IgD-negative memory B cell (primary cell): Measurements from ENCODE around the gene TCERG1L. TPM values are rescaled to one million over a fixed set of nuclear protein-coding genes. Genes with fewer than 3 reads are reported as not detected.

Experiments
- H3K27ac Mint-ChIP-seq, 3 donors: one replicate each; pipeline ENCODE4 v1.8.0; 2020 to 2022; ENCODE audit warnings: mild to moderate bottlenecking in 3 of 3, mixed read lengths in 3 of 3, moderate library complexity in 1 of 3
- H3K27me3 Mint-ChIP-seq: one replicate; pipeline ENCODE4 v1.8.0; 2021; ENCODE audit warnings: mixed read lengths
- H3K36me3 Mint-ChIP-seq: one replicate; pipeline ENCODE4 v1.8.0; 2020; ENCODE audit warnings: mild to moderate bottlenecking, mixed read lengths
- H3K4me1 Mint-ChIP-seq, 3 donors: one replicate each; pipeline ENCODE4 v1.8.0; 2020 to 2022; ENCODE audit warnings: mixed read lengths in 3 of 3, mild to moderate bottlenecking in 1 of 3
- H3K4me3 Mint-ChIP-seq, 4 donors: one replicate each; pipeline ENCODE4 v1.8.0; 2020 to 2022; ENCODE audit warnings: mild to moderate bottlenecking in 4 of 4, mixed read lengths in 4 of 4, moderate library complexity in 3 of 4
- H3K9me3 Mint-ChIP-seq, 3 donors: one replicate each; pipeline ENCODE4 v1.8.0; 2020 to 2021; ENCODE audit warnings: mixed read lengths in 3 of 3, mild to moderate bottlenecking in 1 of 3
- polyA plus RNA-seq: library from polyadenylated mRNA; unstranded; fragments of 300-500 nt; fragmentation: Illumina TruSeq; gene quantifications from one replicate; pipeline ENCODE4 v1.2.3, GENCODE V29; 2021

TCERG1L gene
- polyA plus RNA-seq, 1 donor from 2014 or later, result not detected

DNA sequence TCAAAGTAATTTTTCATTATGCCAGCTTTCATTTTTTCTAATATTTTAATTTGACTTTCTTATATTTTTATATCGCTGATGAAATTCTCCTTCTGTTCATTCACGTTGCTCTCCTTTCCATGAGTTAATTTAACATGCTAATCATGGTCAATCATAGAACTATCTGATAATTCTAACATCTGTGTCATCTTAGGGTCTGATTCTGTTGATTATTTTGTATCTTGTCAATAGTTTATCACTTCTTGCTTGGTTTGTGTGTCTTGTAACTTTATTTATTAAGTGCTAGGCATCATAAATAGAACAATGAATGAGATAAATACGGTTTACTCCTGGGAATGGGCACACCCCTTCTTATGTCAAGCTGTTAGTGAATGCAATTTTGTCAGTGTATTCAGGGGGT is 11.0 kb downstream of the TCERG1L start:
- H3K27ac Mint-ChIP-seq, result no peak overlapping the region
- peaks cover 3% of the 10 kb centered on the region for H3K27me3 Mint-ChIP-seq
- no peak overlapping the region for H3K4me3 Mint-ChIP-seq
- H3K36me3 Mint-ChIP-seq, result peaks cover 2% of the 10 kb centered on the region
- H3K9me3 Mint-ChIP-seq, result peaks cover 1 to 21% (median 19%) of the 10 kb centered on the region in 3 donors
- H3K4me1 Mint-ChIP-seq, result no peaks in the 10 kb centered on the region

DNA sequence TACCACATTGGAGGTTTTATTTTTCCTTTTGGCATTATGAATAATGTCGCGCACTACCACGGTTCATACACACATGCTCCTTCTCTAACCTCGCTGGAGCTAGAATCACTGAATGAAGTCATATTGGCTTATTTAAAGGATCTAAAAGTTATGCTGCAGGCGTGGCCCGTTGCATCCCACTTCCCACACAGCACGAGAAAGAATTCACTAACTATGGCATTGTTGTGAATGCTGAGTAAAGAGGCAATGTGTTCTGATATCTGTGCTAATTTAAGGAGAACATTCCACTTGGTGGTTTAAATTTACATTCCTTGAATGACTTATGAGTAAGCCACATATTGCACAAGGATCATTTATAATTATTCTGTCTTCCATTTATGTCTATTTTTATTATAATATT is 20.7 kb downstream of the TCERG1L start:
- Mint-ChIP-seq H3K27ac (no peak overlapping the region), H3K36me3 (no peaks in the 10 kb centered on the region), H3K9me3 (peaks cover 2 to 11% (median 2%) of the 10 kb centered on the region in 3 donors), H3K4me3 (no peak overlapping the region), H3K27me3 (no peaks in the 10 kb centered on the region), H3K4me1 (no peaks in the 10 kb centered on the region)

DNA sequence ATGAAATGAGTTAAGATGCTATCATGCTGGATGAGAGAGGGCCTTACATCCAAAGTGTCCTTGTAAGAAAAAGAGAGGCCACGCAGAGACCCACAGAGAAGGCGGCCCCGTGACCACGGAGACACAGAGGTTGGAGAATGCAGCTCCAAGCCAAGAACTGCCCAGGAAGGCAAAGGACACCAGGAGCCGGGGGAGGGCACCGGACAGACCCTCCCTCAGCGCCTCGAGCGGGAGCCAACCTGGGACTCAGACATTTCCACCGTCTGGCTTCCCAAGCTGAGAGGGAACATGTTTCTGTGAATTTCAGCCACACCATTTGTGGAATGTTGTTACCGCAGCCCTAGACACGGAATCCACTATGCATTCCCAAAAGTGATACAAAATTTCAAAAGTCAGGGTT is 22.9 kb downstream of the TCERG1L start:
- peaks cover 2 to 7% (median 3%) of the 10 kb centered on the region in 3 donors for H3K9me3 Mint-ChIP-seq
- H3K4me1 Mint-ChIP-seq, result no peaks in the 10 kb centered on the region
- no peaks in the 10 kb centered on the region for H3K36me3 Mint-ChIP-seq
- no peak overlapping the region for H3K27ac Mint-ChIP-seq
- H3K27me3 Mint-ChIP-seq, result no peaks in the 10 kb centered on the region
- H3K4me3 Mint-ChIP-seq, result no peak overlapping the region

DNA sequence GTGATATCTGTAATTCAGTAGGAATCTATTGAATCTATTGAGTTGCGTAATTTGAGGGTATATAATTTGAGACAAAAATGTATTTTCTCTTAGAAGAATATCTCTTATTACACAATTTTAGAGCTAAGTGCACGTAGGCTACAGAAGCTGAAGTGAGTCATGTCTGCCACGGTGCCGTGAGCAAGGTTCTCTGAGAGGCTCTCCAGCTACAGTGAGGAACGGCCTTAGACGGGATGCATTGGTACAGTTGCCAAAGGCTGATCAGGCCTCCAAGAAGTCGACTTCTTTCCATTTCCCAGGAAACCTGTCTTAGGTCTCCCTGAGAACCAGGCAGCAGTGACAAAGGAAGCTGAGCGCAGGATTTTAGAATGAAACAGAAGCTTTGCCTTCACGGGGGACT is 28.6 kb downstream of the TCERG1L start:
- no peak overlapping the region for H3K4me3 Mint-ChIP-seq
- no peaks in the 10 kb centered on the region for H3K4me1 Mint-ChIP-seq
- H3K27ac Mint-ChIP-seq, result no peak overlapping the region
- H3K9me3 Mint-ChIP-seq, result peaks cover 0 to 1% (median 1%) of the 10 kb centered on the region in 3 donors
- H3K27me3 Mint-ChIP-seq, result no peaks in the 10 kb centered on the region
- H3K36me3 Mint-ChIP-seq, result no peaks in the 10 kb centered on the region

DNA sequence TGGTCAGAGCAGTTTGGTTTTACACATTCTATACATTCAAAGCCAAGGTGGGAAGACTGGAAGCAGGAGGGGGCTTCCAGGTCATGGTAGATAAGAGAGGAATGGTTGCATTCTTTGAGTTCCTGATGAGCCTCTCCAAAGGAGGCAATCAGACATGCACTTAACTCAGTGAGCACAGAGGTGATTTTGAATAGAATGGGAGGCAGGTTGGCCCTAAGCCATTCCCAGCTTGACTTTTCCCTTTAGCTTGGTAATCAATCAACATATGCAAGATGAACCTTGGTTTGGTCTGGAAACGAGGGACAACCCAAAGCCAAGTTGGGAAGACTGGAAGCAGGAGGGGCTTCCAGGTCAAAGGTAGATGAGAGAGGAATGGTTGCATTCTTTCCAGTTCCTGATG is 31.4 kb downstream of the TCERG1L start:
- Mint-ChIP-seq H3K4me1 (no peaks in the 10 kb centered on the region), H3K36me3 (no peaks in the 10 kb centered on the region)

DNA sequence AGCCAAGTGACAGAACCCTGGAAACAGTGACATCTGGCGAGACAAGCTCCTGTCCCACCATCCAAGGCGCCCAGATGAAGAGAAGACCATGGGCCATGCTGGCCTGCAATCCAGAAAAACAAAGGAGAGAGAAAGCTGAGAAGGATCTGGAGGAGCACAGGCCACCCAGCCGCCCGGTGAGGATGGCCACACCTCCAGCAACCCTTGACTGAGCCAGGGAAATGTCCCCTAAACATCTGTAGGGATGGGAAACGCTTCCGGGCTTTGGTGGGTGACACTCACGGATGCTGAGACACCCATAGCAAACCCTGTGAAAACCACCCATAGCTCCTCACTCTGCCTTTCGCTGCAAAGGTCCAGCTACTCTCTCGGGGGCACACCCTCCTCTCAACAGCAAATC is 32.0 kb downstream of the TCERG1L start:
- Mint-ChIP-seq H3K36me3 (no peaks in the 10 kb centered on the region), H3K27me3 (no peaks in the 10 kb centered on the region), H3K4me3 (peak overlapping the region in 1 of 4 donors; percentile 47), H3K4me1 (no peaks in the 10 kb centered on the region), H3K9me3 (peaks cover 0 to 2% (median 0%) of the 10 kb centered on the region in 3 donors), H3K27ac (peak overlapping the region in 1 of 3 donors; percentile 82)

More for the DNA sequence above, 31.4 kb downstream of the TCERG1L start:
- Mint-ChIP-seq H3K27ac (no peak overlapping the region), H3K9me3 (peaks cover 0 to 2% (median 0%) of the 10 kb centered on the region in 3 donors), H3K27me3 (no peaks in the 10 kb centered on the region), H3K4me3 (no peak overlapping the region)

DNA sequence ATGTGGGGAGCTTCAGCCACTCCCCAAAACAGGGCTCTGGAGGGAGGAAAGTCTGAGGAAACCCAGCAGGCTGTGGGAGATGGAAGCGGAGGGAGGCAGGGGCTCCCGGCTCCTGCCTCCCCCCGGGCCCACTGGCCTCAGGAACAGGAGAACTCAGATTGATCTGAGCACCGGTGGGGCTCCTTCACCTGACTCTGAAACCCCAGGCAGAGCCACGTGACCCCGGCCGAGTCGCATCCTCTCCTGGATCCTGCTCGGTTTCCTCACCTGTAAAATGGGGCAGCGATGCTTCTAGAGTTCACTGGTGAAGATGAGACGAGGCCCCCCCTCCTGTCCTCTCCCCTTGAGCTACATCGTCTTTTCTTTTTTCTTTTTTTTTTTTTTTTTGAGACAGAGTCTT is 33.6 kb downstream of the TCERG1L start:
- no peak overlapping the region for H3K4me3 Mint-ChIP-seq

DNA sequence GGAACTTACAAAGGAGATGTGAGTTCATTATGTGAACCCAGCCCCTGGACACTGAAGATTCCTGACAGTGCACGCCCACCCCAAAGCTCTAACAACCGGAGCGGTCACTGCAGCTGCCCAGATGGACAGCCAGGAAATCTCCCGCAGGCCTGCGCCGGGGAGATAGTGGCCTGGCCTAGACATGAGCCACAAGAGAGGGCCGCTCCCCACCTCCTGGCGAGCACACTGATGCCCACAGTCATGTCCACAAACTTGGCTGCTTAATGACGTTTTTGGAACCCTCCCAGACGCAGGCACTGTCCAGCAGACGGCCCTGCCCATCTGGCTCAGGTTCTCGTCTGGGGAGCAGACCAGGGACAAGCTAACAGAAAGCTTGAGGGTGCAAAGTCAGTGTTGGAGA is 34.2 kb downstream of the TCERG1L start:
- Mint-ChIP-seq H3K4me1 (no peaks in the 10 kb centered on the region), H3K27ac (no peak overlapping the region), H3K4me3 (no peak overlapping the region), H3K9me3 (peaks cover 0 to 2% (median 0%) of the 10 kb centered on the region in 3 donors), H3K27me3 (no peaks in the 10 kb centered on the region), H3K36me3 (no peaks in the 10 kb centered on the region)

More for the DNA sequence above, 33.6 kb downstream of the TCERG1L start:
- Mint-ChIP-seq H3K36me3 (no peaks in the 10 kb centered on the region), H3K9me3 (peaks cover 0 to 2% (median 0%) of the 10 kb centered on the region in 3 donors), H3K27me3 (no peaks in the 10 kb centered on the region), H3K4me1 (no peaks in the 10 kb centered on the region), H3K27ac (no peak overlapping the region)

DNA sequence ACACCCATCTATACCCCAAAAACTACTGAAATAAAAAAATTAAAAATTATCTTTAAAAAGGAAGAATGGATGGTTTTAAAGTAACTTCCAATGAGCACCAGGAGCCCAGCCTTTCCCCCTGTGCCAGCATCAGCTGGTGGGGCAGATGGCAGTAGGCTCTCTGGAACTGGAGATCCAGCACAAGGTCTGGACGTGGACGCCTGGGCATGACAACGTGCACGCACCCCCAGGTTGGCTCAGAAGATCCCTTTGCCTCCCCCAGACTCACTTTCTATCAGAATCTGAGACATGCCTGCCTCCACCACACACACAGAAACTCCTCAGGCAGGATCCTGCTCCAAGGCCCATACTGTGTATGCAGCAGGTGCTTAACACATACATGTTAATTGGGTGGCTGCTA is 35.8 kb downstream of the TCERG1L start:
- H3K4me3 Mint-ChIP-seq, result no peak overlapping the region
- no peaks in the 10 kb centered on the region for H3K4me1 Mint-ChIP-seq
- H3K9me3 Mint-ChIP-seq, result peaks cover 0 to 2% (median 0%) of the 10 kb centered on the region in 3 donors
- peak overlapping the region in 1 of 3 donors; percentile 64 for H3K27ac Mint-ChIP-seq
- H3K36me3 Mint-ChIP-seq, result no peaks in the 10 kb centered on the region
- no peaks in the 10 kb centered on the region for H3K27me3 Mint-ChIP-seq

DNA sequence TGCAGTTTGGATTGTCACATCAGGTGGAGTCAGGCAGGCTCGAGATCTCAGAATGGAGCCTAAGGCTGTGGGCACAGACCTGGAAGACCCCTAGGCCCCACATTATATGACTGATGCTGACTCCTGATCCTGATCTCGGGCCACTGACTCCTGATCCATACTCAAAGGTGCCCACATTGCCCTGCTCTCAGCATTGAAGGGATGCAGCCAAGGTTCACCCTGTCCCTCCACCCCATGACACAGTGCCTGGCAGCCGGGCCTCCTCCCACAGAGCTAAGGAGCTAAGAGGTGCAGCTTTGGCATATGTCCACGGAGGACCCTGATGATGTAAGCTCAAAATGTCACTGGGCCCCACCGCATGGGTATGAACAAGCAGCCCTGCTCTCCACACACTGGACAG is 36.6 kb downstream of the TCERG1L start:
- Mint-ChIP-seq H3K27me3 (no peaks in the 10 kb centered on the region), H3K4me3 (no peak overlapping the region), H3K27ac (no peak overlapping the region), H3K4me1 (no peaks in the 10 kb centered on the region), H3K9me3 (peaks cover 0 to 2% (median 1%) of the 10 kb centered on the region in 3 donors), H3K36me3 (no peaks in the 10 kb centered on the region)

DNA sequence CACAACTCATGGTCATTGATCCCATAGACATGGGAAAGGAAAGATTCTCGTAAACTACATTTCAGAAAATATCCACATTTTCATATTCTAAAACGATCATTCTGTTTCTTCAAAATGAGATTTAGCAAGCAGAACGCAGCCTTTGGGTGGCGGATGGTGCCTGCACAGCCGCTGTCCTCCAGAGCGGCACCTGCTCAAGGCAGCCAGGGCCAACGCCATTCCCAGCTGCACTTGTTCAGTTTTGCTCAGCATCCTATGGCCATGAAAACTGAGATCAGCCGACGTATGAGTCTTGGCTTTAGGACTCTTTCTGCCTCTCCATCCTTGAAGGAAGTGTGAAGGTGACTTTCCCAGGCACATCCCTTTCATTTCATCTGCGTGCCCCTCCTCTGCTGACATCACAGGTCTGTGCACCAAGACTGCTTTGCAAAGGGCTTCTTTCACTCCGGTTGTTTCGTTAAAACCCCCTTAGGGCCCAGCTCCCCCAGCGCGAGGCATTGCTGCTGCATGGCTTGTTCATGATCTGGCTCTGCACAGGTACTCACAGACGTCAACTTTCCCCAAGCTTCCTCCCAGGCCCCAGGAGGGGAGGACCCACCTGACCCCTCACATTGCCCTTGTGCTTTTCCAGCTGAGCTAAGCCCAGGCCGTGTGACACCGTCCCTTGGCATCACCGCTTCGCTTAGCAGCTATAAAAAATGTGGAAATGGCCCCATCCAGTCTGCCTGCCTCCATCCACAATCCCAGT is 37.2 kb downstream of the TCERG1L start:
- H3K4me3 Mint-ChIP-seq, result no peak overlapping the region

DNA sequence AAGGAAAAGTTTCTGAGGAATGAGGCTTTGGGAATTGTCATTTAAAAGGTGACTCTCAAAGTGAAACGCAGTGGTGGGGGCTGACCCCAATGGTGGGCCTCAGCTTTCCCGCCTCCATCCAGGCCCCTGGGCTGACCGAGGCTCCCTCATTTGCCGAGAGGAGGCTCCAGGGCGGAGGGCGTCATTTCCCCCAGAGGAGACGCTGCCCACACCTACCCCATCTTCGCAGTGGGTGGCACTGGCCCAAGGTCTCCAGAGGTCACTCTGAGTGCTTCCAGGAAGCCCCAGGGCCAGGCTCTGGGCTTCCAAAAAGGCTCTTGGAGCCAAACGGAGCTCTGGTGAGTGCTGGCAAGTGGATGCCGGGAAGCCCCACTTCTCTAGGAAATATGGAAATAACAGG is 38.0 kb downstream of the TCERG1L start:
- Mint-ChIP-seq H3K4me1 (no peaks in the 10 kb centered on the region), H3K27ac (no peak overlapping the region), H3K9me3 (peaks cover 0 to 2% (median 1%) of the 10 kb centered on the region in 3 donors), H3K4me3 (no peak overlapping the region), H3K36me3 (no peaks in the 10 kb centered on the region), H3K27me3 (no peaks in the 10 kb centered on the region)

More for the DNA sequence above, 37.2 kb downstream of the TCERG1L start:
- no peaks in the 10 kb centered on the region for H3K27me3 Mint-ChIP-seq
- peaks cover 0 to 2% (median 1%) of the 10 kb centered on the region in 3 donors for H3K9me3 Mint-ChIP-seq
- no peak overlapping the region for H3K27ac Mint-ChIP-seq
- H3K36me3 Mint-ChIP-seq, result no peaks in the 10 kb centered on the region
- H3K4me1 Mint-ChIP-seq, result no peaks in the 10 kb centered on the region

DNA sequence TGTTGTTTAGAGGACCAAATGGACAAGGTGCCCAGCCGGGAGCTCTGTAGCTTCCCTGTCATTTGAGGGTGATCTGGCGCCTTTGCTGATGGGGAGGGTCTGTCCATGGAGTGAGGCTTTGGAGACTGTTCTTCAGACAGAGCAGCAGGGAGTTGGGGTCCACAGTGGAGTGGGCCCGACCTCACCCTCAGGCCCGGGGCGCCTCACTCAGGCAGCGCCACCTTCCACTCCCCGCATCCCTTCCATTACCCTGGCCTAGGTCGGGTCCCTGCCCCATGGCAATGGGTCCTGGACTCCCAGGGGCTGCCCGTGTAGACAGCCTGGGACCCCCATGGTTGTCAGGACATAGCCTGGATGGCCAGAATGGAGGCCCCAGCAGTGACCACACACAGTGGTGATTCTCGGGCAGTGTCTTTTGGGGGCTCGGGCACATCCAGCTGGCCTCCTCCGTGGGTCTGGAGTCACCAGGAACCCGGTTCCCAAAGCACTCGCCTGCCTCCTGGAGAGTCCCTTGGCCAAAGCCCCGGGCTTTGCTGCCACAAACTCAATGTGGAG is 38.5 kb downstream of the TCERG1L start:
- Mint-ChIP-seq H3K4me1 (no peaks in the 10 kb centered on the region), H3K9me3 (peaks cover 0 to 2% (median 1%) of the 10 kb centered on the region in 3 donors), H3K27me3 (no peaks in the 10 kb centered on the region), H3K4me3 (no peak overlapping the region), H3K36me3 (no peaks in the 10 kb centered on the region), H3K27ac (no peak overlapping the region)

DNA sequence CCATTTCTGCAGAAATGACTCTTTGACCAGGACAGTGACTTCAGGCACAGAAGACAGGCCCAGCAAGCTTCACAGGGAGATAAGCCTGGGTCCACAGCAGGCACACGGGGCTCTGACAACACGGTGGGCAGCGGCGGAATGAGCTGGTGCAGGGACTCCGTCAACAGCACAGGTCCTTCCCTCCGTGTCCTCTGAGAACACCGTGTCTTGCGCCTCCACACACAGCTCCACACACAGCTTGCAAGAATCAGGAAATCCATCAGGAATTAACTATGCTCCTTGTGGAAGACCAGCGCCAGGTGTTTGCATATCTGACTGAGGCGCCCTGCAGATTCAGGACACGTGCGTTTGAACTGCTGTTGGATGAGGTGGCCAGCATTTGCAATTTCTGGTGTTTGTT is 39.6 kb downstream of the TCERG1L start:
- Mint-ChIP-seq H3K36me3 (no peaks in the 10 kb centered on the region), H3K27me3 (no peaks in the 10 kb centered on the region)

DNA sequence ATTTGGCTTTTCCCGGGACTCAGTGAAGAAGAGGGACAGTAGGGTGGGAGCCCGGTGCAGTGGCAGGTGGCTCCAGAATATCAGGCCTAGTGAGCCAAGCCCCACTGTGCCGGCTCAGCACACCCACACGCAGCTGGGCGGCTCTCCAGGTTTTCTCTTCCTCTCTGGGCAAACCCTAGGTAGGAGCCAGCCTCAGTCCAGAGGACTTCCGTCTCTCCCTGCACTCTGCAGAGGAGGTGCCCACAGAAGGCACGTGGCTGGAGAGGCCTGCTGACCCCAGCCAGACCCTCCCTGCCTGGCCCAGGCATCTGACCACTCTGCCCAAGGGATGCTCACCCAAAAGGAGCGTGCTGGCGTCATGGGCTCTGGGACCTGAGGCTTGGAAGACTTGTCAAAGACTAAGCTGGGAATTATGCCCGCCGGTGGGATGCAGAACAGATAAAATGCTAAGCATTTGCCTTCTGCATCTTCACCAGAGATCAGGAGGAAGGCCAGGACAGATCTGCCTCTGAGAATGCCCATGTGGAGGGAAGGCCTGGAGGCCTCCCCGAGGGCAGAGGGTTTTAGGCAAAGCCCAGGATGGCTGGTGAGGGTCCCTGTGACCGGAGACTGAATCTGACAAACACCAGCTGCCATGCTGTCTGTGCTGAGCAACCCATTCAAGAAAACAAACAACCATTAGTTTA is 40.2 kb downstream of the TCERG1L start:
- Mint-ChIP-seq H3K4me3 (no peak overlapping the region), H3K4me1 (no peaks in the 10 kb centered on the region), H3K36me3 (no peaks in the 10 kb centered on the region), H3K9me3 (peaks cover under 1 to 1% (median 1%) of the 10 kb centered on the region in 3 donors), H3K27me3 (no peaks in the 10 kb centered on the region), H3K27ac (no peak overlapping the region)

More for the DNA sequence above, 39.6 kb downstream of the TCERG1L start:
- peaks cover 0 to 2% (median 1%) of the 10 kb centered on the region in 3 donors for H3K9me3 Mint-ChIP-seq
- no peaks in the 10 kb centered on the region for H3K4me1 Mint-ChIP-seq
- no peak overlapping the region for H3K4me3 Mint-ChIP-seq
- H3K27ac Mint-ChIP-seq, result no peak overlapping the region
